ENCODE measurements around the gene ZNRD2.

ZNRD2 gene

DNA sequence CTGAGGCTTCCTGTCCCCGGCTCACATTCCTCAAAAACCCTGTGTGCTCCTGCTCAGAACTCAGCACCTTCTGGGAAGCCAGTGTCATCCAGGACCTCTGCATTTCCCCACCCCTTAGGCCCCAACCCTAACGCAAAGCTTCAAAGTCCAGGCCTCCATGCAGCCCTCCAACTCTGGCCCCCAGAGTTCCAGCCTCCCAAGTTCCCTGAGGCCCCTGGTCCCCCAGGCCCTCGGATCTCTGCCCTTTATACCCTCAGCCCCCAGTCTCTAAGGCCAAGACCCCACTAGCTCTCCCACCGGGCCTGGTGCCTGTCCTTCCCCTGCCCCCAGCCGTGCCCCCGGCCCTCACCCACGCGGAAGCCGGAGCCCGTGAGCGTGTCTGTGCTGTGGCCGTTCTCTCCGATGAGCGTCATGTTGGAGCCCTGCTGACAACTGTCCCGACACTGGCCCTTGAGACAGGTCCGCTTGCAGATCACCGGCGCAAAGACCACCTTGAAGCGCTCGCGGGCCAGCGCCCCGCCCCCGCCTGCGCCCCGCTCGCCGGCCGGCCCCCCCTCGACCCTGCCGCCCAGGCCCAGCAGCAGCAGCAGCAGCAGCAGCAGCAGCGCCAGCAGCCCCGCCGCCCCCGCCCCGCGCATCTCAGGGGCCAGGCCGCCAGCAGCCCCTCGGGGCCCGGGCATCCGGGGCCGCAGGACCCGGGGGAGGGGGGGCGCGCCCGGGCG lies 12.8 kb upstream of the ZNRD2 start:
- WGBS, 2 experiments, result 8% methylated on average over 47 of the region's 47 CpGs
- peaks cover 39% of the 10 kb centered on the region for H3K27me3 ChIP-seq (ENCODE audit: control insufficient read depth, insufficient read depth, low read length, poor library complexity, severe bottlenecking)
- H3K36me3 ChIP-seq (ENCODE audit: control insufficient read depth, insufficient read depth, low read length), result no peaks in the 10 kb centered on the region
- no peak overlapping the region for H3K27ac ChIP-seq (ENCODE audit: insufficient read depth, low read depth, low read length, poor library complexity, severe bottlenecking)
- H3K4me3 ChIP-seq (ENCODE audit: insufficient read depth, low read depth, low read length), result peak overlapping the region; percentile 46
- no peaks in the 10 kb centered on the region for H3K9me3 ChIP-seq (ENCODE audit: control insufficient read depth, low read length)
- peaks cover 59% of the 10 kb centered on the region for H3K4me1 ChIP-seq (ENCODE audit: control insufficient read depth, insufficient read depth, low read length)

DNA sequence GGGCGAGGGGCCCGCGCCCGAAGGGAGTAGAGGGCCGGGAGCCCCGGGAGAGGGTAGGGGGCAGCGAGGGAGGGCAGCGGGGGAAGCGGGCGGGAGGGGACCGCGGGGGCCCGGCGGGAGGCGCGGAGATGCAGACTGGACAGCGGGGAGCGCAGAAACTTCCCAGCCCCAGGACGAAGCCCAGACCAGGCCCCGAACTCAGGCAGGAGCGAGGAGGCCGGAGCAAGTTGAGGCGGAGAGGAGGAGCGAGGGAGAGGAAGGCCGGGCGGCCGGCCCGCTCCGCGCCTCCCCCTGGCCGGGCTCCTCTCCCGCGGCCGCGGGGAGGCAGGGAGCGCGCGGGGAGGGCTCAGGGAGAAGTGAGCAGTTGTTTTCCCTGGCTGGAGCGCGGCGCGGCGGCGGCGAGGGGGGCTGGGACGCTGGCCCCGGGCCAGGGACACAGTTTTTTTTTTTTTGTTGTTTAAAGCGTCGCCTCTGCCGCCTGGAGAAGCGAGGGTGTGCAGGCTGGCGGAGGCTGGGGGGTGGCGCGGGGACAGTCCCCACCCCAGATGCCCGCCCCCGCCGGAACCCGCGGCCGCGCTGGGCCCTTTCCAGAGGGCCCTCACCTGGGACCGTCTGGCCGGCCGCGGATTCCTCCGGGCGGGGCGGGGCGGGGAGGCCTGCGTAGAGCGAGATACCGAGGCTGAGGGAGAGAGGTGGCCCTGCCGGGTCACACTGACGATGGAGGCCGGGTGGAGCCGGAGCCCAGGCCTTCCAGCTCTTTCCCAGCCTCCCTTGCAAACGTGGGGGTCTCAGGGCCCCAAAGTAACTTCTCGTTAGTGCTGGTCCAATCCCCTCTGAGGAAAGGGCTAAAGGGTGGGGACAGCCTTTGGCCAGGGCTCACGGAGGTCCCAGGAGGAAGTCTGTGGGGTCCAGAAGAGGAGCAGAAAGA lies 12.0 kb upstream of the ZNRD2 start, which contains the start of gene LTBP3:
TSS of gene LTBP3 (minus strand) at position 358 of the 928 bp plus-strand sequence. CDS start 400 bp downstream, outside the sequence.
- no peak within 1 kb of the TSS for H3K27ac ChIP-seq (ENCODE audit: insufficient read depth, low read depth, low read length, poor library complexity, severe bottlenecking)
- WGBS, 2 experiments, result 1% methylated on average over 78 to 79 of the region's 79 CpGs
- H3K9me3 ChIP-seq (ENCODE audit: control insufficient read depth, low read length), result no peaks in the 10 kb centered on the region
- H3K27me3 ChIP-seq (ENCODE audit: control insufficient read depth, insufficient read depth, low read length, poor library complexity, severe bottlenecking), result peaks cover 39% of the 10 kb centered on the region
- H3K36me3 ChIP-seq (ENCODE audit: control insufficient read depth, insufficient read depth, low read length), result no peaks in the 10 kb centered on the region
- peaks cover 55% of the 10 kb centered on the region for H3K4me1 ChIP-seq (ENCODE audit: control insufficient read depth, insufficient read depth, low read length)
- H3K4me3 ChIP-seq (ENCODE audit: insufficient read depth, low read depth, low read length), result peak within 1 kb of the TSS; percentile 46

DNA sequence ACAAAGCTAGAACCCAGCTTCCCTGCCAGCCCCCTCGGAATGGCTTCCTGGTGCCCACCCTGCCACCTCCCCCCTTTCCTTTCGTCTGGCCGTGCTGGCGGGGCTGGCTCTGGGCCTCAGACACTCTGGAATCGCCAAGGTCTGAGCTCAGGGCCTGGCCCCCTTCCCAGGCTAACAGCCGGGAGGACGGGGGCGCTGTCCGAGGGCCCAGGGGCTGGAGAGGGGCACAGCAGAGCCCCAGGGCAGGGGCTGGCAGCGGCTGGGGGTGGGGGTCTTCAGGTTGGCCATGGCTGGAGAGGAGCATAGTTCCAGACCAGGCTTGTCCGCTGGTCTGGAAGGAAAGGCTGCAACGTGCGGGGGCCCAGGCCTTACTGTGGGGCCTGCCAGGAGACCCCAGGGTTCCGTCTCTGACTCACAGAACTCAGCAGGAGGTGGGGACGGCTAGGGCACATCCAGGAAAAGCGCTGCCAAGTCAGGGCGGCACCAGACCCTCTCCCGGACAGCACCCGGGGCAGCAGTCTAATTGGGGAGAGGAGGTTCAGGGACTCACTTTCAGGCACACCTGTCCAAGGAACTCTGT lies 11.3 kb upstream of the ZNRD2 start:
- Histone ChIP-seq H3K4me3 (ENCODE audit: insufficient read depth, low read depth, low read length) (peak overlapping the region; percentile 46), H3K27me3 (ENCODE audit: control insufficient read depth, insufficient read depth, low read length, poor library complexity, severe bottlenecking) (peaks cover 35% of the 10 kb centered on the region), H3K36me3 (ENCODE audit: control insufficient read depth, insufficient read depth, low read length) (no peaks in the 10 kb centered on the region), H3K27ac (ENCODE audit: insufficient read depth, low read depth, low read length, poor library complexity, severe bottlenecking) (no peak overlapping the region), H3K4me1 (ENCODE audit: control insufficient read depth, insufficient read depth, low read length) (peaks cover 47% of the 10 kb centered on the region), H3K9me3 (ENCODE audit: control insufficient read depth, low read length) (no peaks in the 10 kb centered on the region)
- 59 to 60% methylated on average over 19 of the region's 19 CpGs for WGBS, 2 experiments

DNA sequence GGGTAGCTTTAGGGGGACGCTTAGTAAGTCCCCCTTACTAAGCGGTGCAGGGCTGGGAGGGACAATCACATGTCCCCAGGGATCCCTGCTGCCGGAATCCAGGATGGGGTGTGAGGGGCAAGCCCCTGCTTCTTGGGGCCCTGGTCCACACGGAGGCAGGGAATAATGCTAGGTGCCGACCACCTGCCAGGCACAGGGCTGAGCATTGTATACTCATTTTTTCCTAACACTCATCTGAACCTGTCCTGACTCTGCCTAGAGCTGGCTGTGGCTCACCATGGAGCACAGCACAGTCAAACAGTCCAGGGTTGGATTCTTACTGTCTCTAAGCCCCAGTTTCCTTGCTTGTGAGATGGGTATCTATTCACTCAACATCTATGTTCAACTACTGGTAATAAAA lies 10.7 kb upstream of the ZNRD2 start:
- peaks cover 42% of the 10 kb centered on the region for H3K4me1 ChIP-seq (ENCODE audit: control insufficient read depth, insufficient read depth, low read length)
- WGBS, 2 experiments, result 73 to 79% methylated on average over 5 of the region's 5 CpGs
- no peaks in the 10 kb centered on the region for H3K36me3 ChIP-seq (ENCODE audit: control insufficient read depth, insufficient read depth, low read length)
- H3K9me3 ChIP-seq (ENCODE audit: control insufficient read depth, low read length), result no peaks in the 10 kb centered on the region
- H3K4me3 ChIP-seq (ENCODE audit: insufficient read depth, low read depth, low read length), result no peak overlapping the region
- H3K27ac ChIP-seq (ENCODE audit: insufficient read depth, low read depth, low read length, poor library complexity, severe bottlenecking), result no peak overlapping the region
- H3K27me3 ChIP-seq (ENCODE audit: control insufficient read depth, insufficient read depth, low read length, poor library complexity, severe bottlenecking), result peaks cover 30% of the 10 kb centered on the region

DNA sequence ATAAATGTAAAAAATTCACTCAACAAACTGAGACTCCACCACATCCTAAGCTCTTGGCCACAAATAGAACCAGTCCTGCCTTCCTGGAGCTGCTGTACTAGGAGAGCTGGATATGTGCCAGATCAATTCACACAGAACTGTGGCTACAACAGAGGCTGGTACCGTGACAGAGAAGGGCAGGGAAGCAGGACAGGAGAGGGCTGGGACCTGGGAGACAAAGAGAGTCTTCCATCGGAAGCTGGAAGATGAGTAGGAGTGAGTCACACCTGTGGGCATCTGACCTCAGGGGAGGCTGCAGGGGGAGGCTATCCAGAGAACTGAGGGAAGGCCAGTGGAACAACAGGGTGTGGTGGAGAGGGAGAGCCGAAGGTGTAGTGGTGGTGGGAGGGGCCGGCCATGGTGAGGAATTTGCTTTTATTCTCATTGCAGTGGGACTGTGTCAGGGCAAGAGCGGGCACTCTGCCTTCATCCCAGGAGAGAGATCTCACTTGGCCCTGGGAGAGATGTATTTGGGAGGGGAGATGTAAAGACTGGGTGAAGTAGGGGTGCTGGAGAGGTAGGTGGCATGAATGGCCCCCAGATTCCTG lies 10.2 kb upstream of the ZNRD2 start:
- WGBS, 2 experiments, result 49 to 55% methylated on average over 5 of the region's 5 CpGs
- Histone ChIP-seq H3K36me3 (ENCODE audit: control insufficient read depth, insufficient read depth, low read length) (no peaks in the 10 kb centered on the region), H3K27ac (ENCODE audit: insufficient read depth, low read depth, low read length, poor library complexity, severe bottlenecking) (peak overlapping the region; percentile 27), H3K27me3 (ENCODE audit: control insufficient read depth, insufficient read depth, low read length, poor library complexity, severe bottlenecking) (peaks cover 25% of the 10 kb centered on the region), H3K9me3 (ENCODE audit: control insufficient read depth, low read length) (no peaks in the 10 kb centered on the region), H3K4me3 (ENCODE audit: insufficient read depth, low read depth, low read length) (no peak overlapping the region), H3K4me1 (ENCODE audit: control insufficient read depth, insufficient read depth, low read length) (peaks cover 37% of the 10 kb centered on the region)

DNA sequence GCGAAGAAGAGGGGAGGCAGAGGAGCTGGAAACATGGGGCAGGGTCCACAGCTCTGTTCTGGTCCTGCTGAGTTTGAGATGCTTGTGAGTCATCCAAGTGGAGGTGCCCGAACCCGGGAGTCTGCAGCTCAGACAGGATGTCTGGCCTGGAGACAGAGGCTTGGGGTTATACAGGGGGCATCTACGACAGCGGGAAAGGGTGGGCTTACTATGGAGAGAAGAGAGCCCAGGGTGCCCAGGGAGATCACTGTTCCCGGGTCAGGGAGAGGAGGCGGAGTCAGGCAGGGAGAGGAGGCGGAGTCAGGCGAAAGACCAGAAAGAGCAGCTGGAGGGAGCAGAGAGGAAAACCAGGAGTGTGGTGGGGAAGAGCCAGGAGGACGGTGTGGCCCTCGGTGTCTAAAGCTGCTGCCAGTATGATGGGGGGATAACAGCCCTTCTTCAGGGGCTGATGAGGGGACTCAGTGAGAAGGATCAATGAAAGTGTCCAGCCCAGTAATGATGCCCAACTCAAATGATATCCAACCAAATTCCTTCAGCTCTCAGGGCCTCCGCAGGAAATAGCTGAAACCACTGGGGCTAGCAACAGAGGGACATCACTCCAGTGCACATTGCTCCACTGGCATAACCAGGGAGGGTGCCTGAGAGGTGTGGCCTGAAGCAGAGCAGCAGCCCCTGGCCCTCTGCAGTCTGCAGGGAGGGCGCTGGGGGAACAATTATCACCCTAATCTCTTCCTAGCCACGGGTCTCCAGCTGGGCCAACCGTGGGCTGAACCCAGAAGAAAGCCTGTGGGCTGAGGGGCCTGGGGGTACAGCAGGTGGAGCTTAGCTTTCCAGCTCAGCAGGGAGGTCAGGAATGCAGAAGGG lies 9.5 kb upstream of the ZNRD2 start:
- WGBS, 2 experiments, result 14 to 16% methylated on average over 15 of the region's 15 CpGs
- H3K36me3 ChIP-seq (ENCODE audit: control insufficient read depth, insufficient read depth, low read length), result no peaks in the 10 kb centered on the region

DNA sequence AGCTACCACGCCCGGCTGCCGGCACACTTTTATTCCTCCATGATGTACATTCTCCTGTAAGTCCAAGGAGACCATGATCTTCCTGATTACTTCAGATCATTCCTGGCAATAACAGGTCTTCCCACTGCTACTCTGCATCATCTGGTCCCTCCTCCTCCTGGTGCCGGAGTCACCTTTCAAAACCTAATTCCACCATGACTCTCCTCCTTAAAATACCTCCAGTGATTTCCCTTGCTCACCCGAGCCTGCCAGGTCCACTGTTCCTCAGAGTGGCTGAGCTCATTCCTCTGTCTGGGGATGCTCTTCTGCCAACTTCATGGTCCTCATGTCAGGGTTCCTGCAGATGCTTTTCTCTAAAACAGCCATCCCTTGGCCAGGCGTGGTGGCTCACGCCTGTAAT lies 8.3 kb upstream of the ZNRD2 start:
- Histone ChIP-seq H3K27me3 (ENCODE audit: control insufficient read depth, insufficient read depth, low read length, poor library complexity, severe bottlenecking) (peaks cover 15% of the 10 kb centered on the region), H3K9me3 (ENCODE audit: control insufficient read depth, low read length) (no peaks in the 10 kb centered on the region), H3K27ac (ENCODE audit: insufficient read depth, low read depth, low read length, poor library complexity, severe bottlenecking) (no peak overlapping the region), H3K4me3 (ENCODE audit: insufficient read depth, low read depth, low read length) (no peak overlapping the region), H3K4me1 (ENCODE audit: control insufficient read depth, insufficient read depth, low read length) (peaks cover 30% of the 10 kb centered on the region), H3K36me3 (ENCODE audit: control insufficient read depth, insufficient read depth, low read length) (no peaks in the 10 kb centered on the region)
- 92 to 94% methylated on average over 7 of the region's 7 CpGs for whole genome bisulfite sequencing, 2 experiments

More for the DNA sequence above, 9.5 kb upstream of the ZNRD2 start:
- Histone ChIP-seq H3K27ac (ENCODE audit: insufficient read depth, low read depth, low read length, poor library complexity, severe bottlenecking) (peak overlapping the region; percentile 27), H3K27me3 (ENCODE audit: control insufficient read depth, insufficient read depth, low read length, poor library complexity, severe bottlenecking) (peaks cover 21% of the 10 kb centered on the region), H3K4me1 (ENCODE audit: control insufficient read depth, insufficient read depth, low read length) (peaks cover 34% of the 10 kb centered on the region), H3K9me3 (ENCODE audit: control insufficient read depth, low read length) (no peaks in the 10 kb centered on the region), H3K4me3 (ENCODE audit: insufficient read depth, low read depth, low read length) (no peak overlapping the region)

DNA sequence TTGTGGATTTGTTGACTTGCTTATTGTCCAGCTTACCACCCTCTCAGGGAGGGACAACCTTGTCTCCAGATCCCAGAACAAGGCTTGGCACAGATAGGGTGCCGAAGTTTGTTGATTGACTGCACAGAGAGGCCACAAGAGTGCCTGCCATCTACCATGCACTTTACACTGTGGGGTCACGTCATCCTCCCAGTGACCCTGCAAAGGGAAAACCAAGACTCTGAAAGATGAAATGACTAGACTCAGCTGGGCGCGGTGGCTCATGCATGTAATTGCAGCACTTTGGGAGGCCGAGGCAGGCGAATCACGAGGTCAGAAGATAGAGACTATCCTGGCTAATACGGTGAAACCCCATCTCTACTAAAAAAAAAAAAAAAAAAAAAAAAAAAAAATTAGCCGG lies 7.5 kb upstream of the ZNRD2 start:
- peaks cover 9% of the 10 kb centered on the region for H3K27me3 ChIP-seq (ENCODE audit: control insufficient read depth, insufficient read depth, low read length, poor library complexity, severe bottlenecking)
- no peak overlapping the region for H3K27ac ChIP-seq (ENCODE audit: insufficient read depth, low read depth, low read length, poor library complexity, severe bottlenecking)
- WGBS, 2 experiments, result 86 to 90% methylated on average over 8 to 9 of the region's 9 CpGs
- no peak overlapping the region for H3K4me3 ChIP-seq (ENCODE audit: insufficient read depth, low read depth, low read length)
- H3K36me3 ChIP-seq (ENCODE audit: control insufficient read depth, insufficient read depth, low read length), result no peaks in the 10 kb centered on the region
- peaks cover 26% of the 10 kb centered on the region for H3K4me1 ChIP-seq (ENCODE audit: control insufficient read depth, insufficient read depth, low read length)
- no peaks in the 10 kb centered on the region for H3K9me3 ChIP-seq (ENCODE audit: control insufficient read depth, low read length)

DNA sequence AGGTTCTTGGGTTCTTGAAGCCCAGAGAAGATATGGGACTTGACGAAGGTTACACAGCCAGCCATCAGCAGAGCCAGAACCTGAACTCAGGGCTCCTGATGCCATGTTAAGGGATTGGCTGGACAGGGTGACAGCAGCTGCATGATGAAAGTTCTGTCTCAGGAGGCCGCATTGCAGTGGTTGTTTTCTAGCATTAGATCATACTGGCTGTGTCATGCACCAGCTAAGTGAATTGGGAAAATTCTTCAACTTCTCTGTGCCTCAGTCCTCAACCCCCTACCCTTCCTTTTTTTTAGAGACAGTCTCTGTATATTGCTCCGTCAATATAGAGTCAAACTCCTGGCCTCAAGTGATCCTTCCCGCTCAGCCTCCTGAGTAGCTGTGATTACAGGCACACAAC lies 6.7 kb upstream of the ZNRD2 start:
- H3K9me3 ChIP-seq (ENCODE audit: control insufficient read depth, low read length), result no peaks in the 10 kb centered on the region
- WGBS, 2 experiments, result 92 to 93% methylated on average over 4 of the region's 4 CpGs
- no peak overlapping the region for H3K4me3 ChIP-seq (ENCODE audit: insufficient read depth, low read depth, low read length)
- peaks cover 26% of the 10 kb centered on the region for H3K4me1 ChIP-seq (ENCODE audit: control insufficient read depth, insufficient read depth, low read length)
- peaks cover 9% of the 10 kb centered on the region for H3K27me3 ChIP-seq (ENCODE audit: control insufficient read depth, insufficient read depth, low read length, poor library complexity, severe bottlenecking)
- H3K36me3 ChIP-seq (ENCODE audit: control insufficient read depth, insufficient read depth, low read length), result no peaks in the 10 kb centered on the region
- H3K27ac ChIP-seq (ENCODE audit: insufficient read depth, low read depth, low read length, poor library complexity, severe bottlenecking), result no peak overlapping the region

Measured in ectodermal cell (in vitro differentiated cells).